Naive thymus-derived CD4-positive, alpha-beta T cell (primary cell): ENCODE results near the gene DUS2. TPM values are rescaled to one million over a fixed set of nuclear protein-coding genes. Genes with fewer than 3 reads are reported as not detected.
"Not testable (repeated sequence)": the region's sequence is repeated elsewhere in the genome, so short reads cannot be mapped to it uniquely, and the experiment has no call there.

ENCODE experiments used
- ATAC-seq: fragments of 150-1000 bp; cut with Tn5 transposase; 2 replicates; pipeline ENCODE4 v1.10.0; 2021; ENCODE audit warnings: mild to moderate bottlenecking, moderate library complexity
- CTCF ChIA-PET: fragments of 350-600 bp; sonication (Branson Sonifier 250); formaldehyde crosslinking; loops from one replicate; lab custom pipeline; 2021; ENCODE audit warnings: antibody characterized with exemption; lab: Charles Lee
- POLR2A ChIA-PET: fragments of 350-600 bp; sonication (Branson Sonifier 250); formaldehyde crosslinking; loops from one replicate; lab custom pipeline; 2021; ENCODE audit warnings: antibody characterized with exemption, inconsistent platforms; lab: Charles Lee
- DNase-seq, 9 donors: peaks; one replicate each; pipeline versions ENCODE4 v3.0.0 to v3.0.0-alpha.2; 2020 to 2022; ENCODE audit warnings: mixed read lengths in 1 of 9
- H3K27ac ChIP-seq: one replicate; pipeline ENCODE4 v1.7.0; 2013; ENCODE audit warnings: mild to moderate bottlenecking, low read depth, low read length, moderate library complexity
- H3K27me3 ChIP-seq, 2 donors: one replicate each; pipeline ENCODE4 v1.7.0; 2013; ENCODE audit warnings: low read length in 2 of 2, mild to moderate bottlenecking in 2 of 2, moderate library complexity in 2 of 2; ENCODE audit not compliant: control insufficient read depth in 2 of 2, insufficient read depth in 2 of 2
- H3K36me3 ChIP-seq, 3 experiments: 1 replicate in 2 of 3; 2 replicates in 1 of 3; pipeline ENCODE4 v1.7.0; 2013; ENCODE audit warnings: low read length in 3 of 3, mild to moderate bottlenecking in 3 of 3, moderate library complexity in 1 of 3; ENCODE audit not compliant: insufficient read depth in 3 of 3, control insufficient read depth in 2 of 3
- H3K4me1 ChIP-seq, 2 donors: one replicate each; pipeline ENCODE4 v1.7.0; 2013; ENCODE audit warnings: low read length in 2 of 2, mild to moderate bottlenecking in 2 of 2, moderate library complexity in 1 of 2; ENCODE audit not compliant: control insufficient read depth in 2 of 2, insufficient read depth in 2 of 2
- H3K4me3 ChIP-seq: 2 replicates; pipeline ENCODE4 v1.7.0; 2013; ENCODE audit warnings: mild to moderate bottlenecking, low read length
- H3K9me3 ChIP-seq, 3 experiments: 1 replicate in 2 of 3; 2 replicates in 1 of 3; pipeline ENCODE4 v1.7.0; 2013; ENCODE audit warnings: low read length in 3 of 3; ENCODE audit not compliant: control insufficient read depth in 2 of 3
- H3K27ac Mint-ChIP-seq, 9 donors: one replicate each; pipeline ENCODE4 v1.8.0; 2020 to 2022; ENCODE audit warnings: mixed read lengths in 9 of 9, mild to moderate bottlenecking in 8 of 9, moderate library complexity in 5 of 9, inconsistent platforms in 2 of 9
- H3K27me3 Mint-ChIP-seq, 5 donors: one replicate each; pipeline ENCODE4 v1.8.0; 2021 to 2022; ENCODE audit warnings: mixed read lengths in 5 of 5, mild to moderate bottlenecking in 1 of 5
- H3K36me3 Mint-ChIP-seq, 5 donors: one replicate each; pipeline ENCODE4 v1.8.0; 2020 to 2022; ENCODE audit warnings: mixed read lengths in 5 of 5, mild to moderate bottlenecking in 3 of 5, inconsistent platforms in 1 of 5
- H3K4me1 Mint-ChIP-seq, 7 donors: one replicate each; pipeline ENCODE4 v1.8.0; 2020 to 2022; ENCODE audit warnings: mixed read lengths in 7 of 7, mild to moderate bottlenecking in 3 of 7, inconsistent platforms in 1 of 7
- H3K4me3 Mint-ChIP-seq, 10 donors: one replicate each; pipeline ENCODE4 v1.8.0; 2020 to 2022; ENCODE audit warnings: mild to moderate bottlenecking in 10 of 10, mixed read lengths in 10 of 10, moderate library complexity in 6 of 10, inconsistent platforms in 2 of 10
- H3K9me3 Mint-ChIP-seq, 11 donors: one replicate each; pipeline ENCODE4 v1.8.0; 2020 to 2022; ENCODE audit warnings: mixed read lengths in 11 of 11, mild to moderate bottlenecking in 4 of 11, inconsistent platforms in 1 of 11, moderate library complexity in 1 of 11
- intact Hi-C, 2 donors: fragments of 100-400 bp; cut with micrococcal nuclease; formaldehyde crosslinking; loops; one replicate each; pipeline ENCODE4 v1.15.1; 2023
- polyA plus RNA-seq, 2 donors: library from polyadenylated mRNA; unstranded; fragments of 300-500 nt; fragmentation: Illumina TruSeq; gene quantifications; one replicate each; pipeline ENCODE4 v1.2.3, GENCODE V29; 2021
- total RNA-seq, 6 experiments: library from RNA in 5 of 6; stranded (reverse) in 5 of 6; gene quantifications; 1 replicate in 5 of 6; 2 replicates in 1 of 6; pipeline ENCODE4 v1.2.3 and lab custom pipeline; 2021 to 2026

The DUS2 gene
- total and polyA plus RNA-seq, 7 experiments from 2014 or later: 8.7 to 25.9 (median 15.3) TPM

GRCh38 chr16:67989322-67990017 lies 33.6 kb upstream of the DUS2 start:
- POLR2A ChIA-PET: interaction anchor here (0.6 to 20.6 kb wide), 9 partner anchors 10 to 282 kb away, joined by 3 to 422 read pairs (median 4); partner anchors contain the start of genes DDX28, DPEP2, DPEP2NB and DUS2
- Histone ChIP-seq H3K4me1 (peaks cover 12 to 25% of the 10 kb centered on the region in 2 donors), H3K4me3 (no peak overlapping the region), H3K27me3 (no peaks in the 10 kb centered on the region), H3K9me3 (no peaks in the 10 kb centered on the region), H3K27ac (no peak overlapping the region), H3K36me3 (peaks cover 0 to 13% (median 0%) of the 10 kb centered on the region in 3 experiments)
- no peak for ATAC-seq
- Mint-ChIP-seq H3K36me3 (peaks cover 0 to 6% (median 0%) of the 10 kb centered on the region in 5 donors), H3K27me3 (no peaks in the 10 kb centered on the region), H3K4me1 (peaks cover 17 to 37% (median 23%) of the 10 kb centered on the region in 7 donors), H3K4me3 (no peak overlapping the region), H3K27ac (peak overlapping the region in 7 of 9 donors; percentile 14 to 81 (median 52)), H3K9me3 (no peaks in the 10 kb centered on the region)
- CTCF ChIA-PET: interaction anchor here (0.6 to 4.5 kb wide), 5 partner anchors 16 to 104 kb away, joined by 3 to 24 read pairs (median 4); partner anchors contain the start of genes DDX28 and DUS2
- no peak for DNase-seq
- intact Hi-C loops: no loop called here

GRCh38 chr16:67990018-67990386 lies 33.1 kb upstream of the DUS2 start:
- H3K9me3 ChIP-seq: no peaks in the 10 kb centered on the region
- no peaks in the 10 kb centered on the region for H3K27me3 ChIP-seq
- Mint-ChIP-seq H3K36me3 (peaks cover 0 to 6% (median 0%) of the 10 kb centered on the region in 5 donors), H3K9me3 (no peaks in the 10 kb centered on the region), H3K4me3 (no peak overlapping the region), H3K27me3 (no peaks in the 10 kb centered on the region), H3K4me1 (peaks cover 13 to 37% (median 23%) of the 10 kb centered on the region in 7 donors), H3K27ac (peak overlapping the region in 7 of 9 donors; percentile 30 to 81 (median 52))
- ChIA-PET POLR2A (interaction anchor here (0.6 to 20.6 kb wide), 5 partner anchors 9 to 50 kb away, joined by 4 to 422 read pairs (median 7); partner anchors contain the start of genes DDX28, DPEP2, DPEP2NB and DUS2), CTCF (interaction anchor here (0.6 to 4.5 kb wide), 5 partner anchors 15 to 105 kb away, joined by 3 to 24 read pairs (median 4); partner anchors contain the start of genes DDX28 and DUS2)
- H3K36me3 ChIP-seq: peaks cover 0 to 13% (median 0%) of the 10 kb centered on the region in 3 experiments
- no peak for DNase-seq
- H3K27ac ChIP-seq: no peak overlapping the region
- H3K4me1 ChIP-seq: peaks cover 8 to 20% of the 10 kb centered on the region in 2 donors
- intact Hi-C loops: no loop called here
- no peak overlapping the region for H3K4me3 ChIP-seq
- no peak for ATAC-seq

- H3K9me3 ChIP-seq: no peaks in the 10 kb centered on the region
- intact Hi-C loops: loop anchor here (1.0 to 2.0 kb wide), 10 partner anchors 9 to 471 kb away; partner anchors contain the start of genes DDX28 (in 2 of the 2), DUS2 (in 2 of the 2) and SLC12A4 (in 1 of the 2)
- ATAC-seq (no peak), DNase-seq (peak in 1 of 9 donors; percentile 28)
- H3K27ac ChIP-seq: peak overlapping the region; percentile 87
- H3K4me3 ChIP-seq: no peak overlapping the region
- POLR2A ChIA-PET: interaction anchor here (1.2 to 20.6 kb wide), 4 partner anchors 9 to 41 kb away, joined by 3 to 422 read pairs (median 11); partner anchors contain the start of genes DDX28, DPEP2NB and DUS2
- peaks cover 0 to 13% (median 0%) of the 10 kb centered on the region in 3 experiments for H3K36me3 ChIP-seq
- H3K27me3 Mint-ChIP-seq: no peaks in the 10 kb centered on the region
- CTCF ChIA-PET: interaction anchor here (0.6 to 4.5 kb wide), 7 partner anchors 10 to 231 kb away, joined by 3 to 24 read pairs (median 3); partner anchors contain the start of genes DDX28 and DUS2
- no peaks in the 10 kb centered on the region for H3K27me3 ChIP-seq
- peak overlapping the region; percentile 82 to 99 (median 97) for H3K27ac Mint-ChIP-seq
- H3K36me3 Mint-ChIP-seq: peaks cover 0 to 17% (median 0%) of the 10 kb centered on the region in 5 donors
- H3K9me3 Mint-ChIP-seq: no peaks in the 10 kb centered on the region
- peaks cover 17 to 49% (median 37%) of the 10 kb centered on the region in 7 donors for H3K4me1 Mint-ChIP-seq
- H3K4me1 ChIP-seq: peaks cover 8 to 22% of the 10 kb centered on the region in 2 donors
- H3K4me3 Mint-ChIP-seq: peak overlapping the region in 9 of 10 donors; percentile 14 to 94 (median 91)
These were observed 30.4 kb upstream of the DUS2 start for GRCh38 chr16:67992661-67993206.

- Mint-ChIP-seq H3K4me3 (peak overlapping the region; percentile 83 to 94 (median 92)), H3K27me3 (no peaks in the 10 kb centered on the region), H3K4me1 (peaks cover 10 to 48% (median 35%) of the 10 kb centered on the region in 7 donors), H3K36me3 (peaks cover 0 to 18% (median 0%) of the 10 kb centered on the region in 5 donors), H3K27ac (peak overlapping the region; percentile 93 to 99 (median 97)), H3K9me3 (no peaks in the 10 kb centered on the region)
- intact Hi-C loops: loop anchor here (1.0 to 2.0 kb wide), 10 partner anchors 10 to 472 kb away; partner anchors contain the start of genes DDX28 (in 2 of the 2), DUS2 (in 2 of the 2) and SLC12A4 (in 1 of the 2)
- Histone ChIP-seq H3K4me1 (peaks cover 8 to 25% of the 10 kb centered on the region in 2 donors), H3K9me3 (no peaks in the 10 kb centered on the region), H3K27me3 (no peaks in the 10 kb centered on the region), H3K36me3 (peaks cover 0 to 13% (median 0%) of the 10 kb centered on the region in 3 experiments), H3K4me3 (peak overlapping the region; percentile 65), H3K27ac (peak overlapping the region; percentile 87)
- CTCF ChIA-PET: interaction anchor here (0.5 to 1.2 kb wide), 12 partner anchors 10 to 473 kb away, joined by 3 to 13 read pairs (median 5); partner anchors contain the start of genes DDX28, DPEP3 and DUS2
- DNase-seq: peak; percentile 74 to 90 (median 83)
- POLR2A ChIA-PET: interaction anchor here (1.1 to 20.6 kb wide), 6 partner anchors 9 to 58 kb away, joined by 4 to 422 read pairs (median 14); partner anchors contain the start of genes DDX28, DPEP2NB and DUS2
- peak; percentile 93 for ATAC-seq
These were observed 29.7 kb upstream of the DUS2 start for GRCh38 chr16:67993207-67994039.

GRCh38 chr16:67994040-67994408 lies 29.1 kb upstream of the DUS2 start:
- H3K27ac Mint-ChIP-seq: peak overlapping the region; percentile 93 to 99 (median 97)
- H3K27ac ChIP-seq: peak overlapping the region; percentile 87
- H3K9me3 Mint-ChIP-seq, H3K27me3 Mint-ChIP-seq, H3K27me3 ChIP-seq, H3K9me3 ChIP-seq, intact Hi-C loops: not testable (repeated sequence)
- peak in 1 of 9 donors; percentile 18 for DNase-seq
- ChIA-PET CTCF (interaction anchor here (0.5 to 1.2 kb wide), 12 partner anchors 9 to 473 kb away, joined by 3 to 13 read pairs (median 5); partner anchors contain the start of genes DDX28, DPEP3 and DUS2), POLR2A (interaction anchor here (0.6 to 20.6 kb wide), 7 partner anchors 9 to 298 kb away, joined by 4 to 422 read pairs (median 13); partner anchors contain the start of genes DDX28, DPEP2NB and DUS2)
- H3K36me3 Mint-ChIP-seq: peaks cover 0 to 23% (median 6%) of the 10 kb centered on the region in 5 donors
- peak; percentile 3 for ATAC-seq
- H3K4me1 ChIP-seq: peaks cover 8 to 25% of the 10 kb centered on the region in 2 donors
- peak overlapping the region; percentile 65 for H3K4me3 ChIP-seq
- H3K4me1 Mint-ChIP-seq: peaks cover 10 to 54% (median 41%) of the 10 kb centered on the region in 7 donors
- peak overlapping the region; percentile 83 to 94 (median 92) for H3K4me3 Mint-ChIP-seq
- peaks cover 0 to 13% (median 0%) of the 10 kb centered on the region in 3 experiments for H3K36me3 ChIP-seq
